Measurements from ENCODE around the gene PBX1.

DNA sequence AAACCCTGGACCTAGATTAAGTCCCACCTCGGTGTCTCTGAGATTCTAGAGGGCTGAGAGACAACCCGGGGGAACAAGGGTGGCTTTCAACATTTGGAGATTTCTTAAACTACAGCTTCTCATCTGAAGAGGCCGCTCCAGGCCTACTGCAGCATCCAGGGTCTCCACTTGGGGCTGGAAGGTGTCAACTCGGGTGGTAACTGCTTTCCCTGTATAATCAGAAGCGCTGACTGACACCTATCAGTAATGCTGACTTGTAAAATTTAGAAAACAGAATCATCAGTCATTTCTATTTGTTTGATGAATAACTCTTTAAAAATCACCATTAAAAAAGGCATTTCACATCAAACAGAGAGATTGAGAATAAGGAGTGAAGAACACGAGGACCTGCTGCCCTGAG is 226.0 kb downstream of the PBX1 start:
- TF ChIP-seq EZH2 (IDR thresholded peaks at IDR 0.05; ENCODE audit: insufficient read depth, poor library complexity, severe bottlenecking) (no peak), EZH2phosphoT487 (IDR thresholded peaks at IDR 0.05; ENCODE audit: insufficient read depth, low read depth) (no peak)
